DOHH2 (cell line): ENCODE data around the gene OGDHL.

Experiments
- H3F3A ChIP-seq: fragments of 200-600 bp; sonication (generic), shearing (Covaris generic); 2 replicates; pipeline ENCODE4 v1.6.0; 2016; ENCODE audit warnings: antibody characterized with exemption, mild to moderate bottlenecking; ENCODE audit not compliant: control insufficient read depth, insufficient read depth
- H3K27ac ChIP-seq: fragments of 200-600 bp; sonication (generic); 2 replicates; pipeline ENCODE4 v1.5.1; 2014; ENCODE audit warnings: low read depth, mild to moderate bottlenecking, low read length, moderate library complexity
- H3K27me3 ChIP-seq: fragments of 200-600 bp; sonication (generic); 2 replicates; pipeline ENCODE4 v1.6.1; 2014; ENCODE audit warnings: mild to moderate bottlenecking, low read length, mixed read lengths; ENCODE audit not compliant: control insufficient read depth
- H3K36me3 ChIP-seq: fragments of 200-600 bp; sonication (generic); 2 replicates; pipeline ENCODE4 v1.6.1; 2014; ENCODE audit warnings: mild to moderate bottlenecking, low read length, moderate library complexity, mixed read lengths; ENCODE audit not compliant: control insufficient read depth
- H3K4me1 ChIP-seq: fragments of 200-600 bp; sonication (generic); 2 replicates; pipeline ENCODE4 v1.6.1; 2014; ENCODE audit warnings: mild to moderate bottlenecking, low read length, mixed read lengths; ENCODE audit not compliant: control insufficient read depth
- H3K4me2 ChIP-seq: fragments of 200-600 bp; sonication (generic); 2 replicates; pipeline ENCODE4 v1.6.0; 2014; ENCODE audit warnings: mild to moderate bottlenecking, low read length, moderate library complexity
- H3K4me3 ChIP-seq: fragments of 200-600 bp; sonication (generic); 2 replicates; pipeline ENCODE4 v1.5.1; 2014; ENCODE audit warnings: mild to moderate bottlenecking, low read length, mixed read lengths
- H3K79me2 ChIP-seq: fragments of 200-600 bp; sonication (generic); 2 replicates; pipeline ENCODE4 v1.6.1; 2014; ENCODE audit warnings: mild to moderate bottlenecking, low read length, mixed read lengths; ENCODE audit not compliant: control insufficient read depth
- H3K9me2 ChIP-seq: fragments of 200-600 bp; sonication (generic); replicated peaks from 2 replicates; pipeline ENCODE4 v1.6.1; 2014; ENCODE audit warnings: mild to moderate bottlenecking, low read length, mixed read lengths; ENCODE audit not compliant: control insufficient read depth
- H3K9me3 ChIP-seq: fragments of 200-600 bp; sonication (generic); 2 replicates; pipeline ENCODE4 v1.6.1; 2014; ENCODE audit warnings: antibody characterized with exemption, low read length, mixed read lengths; ENCODE audit not compliant: control insufficient read depth, insufficient read depth
- H4K20me1 ChIP-seq: fragments of 200-600 bp; sonication (generic); 2 replicates; pipeline ENCODE4 v1.6.0; 2014; ENCODE audit warnings: low read depth, mild to moderate bottlenecking, antibody characterized with exemption, low read length, moderate library complexity; ENCODE audit not compliant: control insufficient read depth, insufficient read depth
- EZH2phosphoT487 ChIP-seq: fragments of 200-600 bp; sonication (generic); IDR thresholded peaks from 2 replicates; pipeline ENCODE4 v1.6.1; 2017; ENCODE audit warnings: borderline replicate concordance, mild to moderate bottlenecking, antibody characterized with exemption, low read length, moderate library complexity, mixed read lengths
- TF ChIP-seq, protein P1 (sequence below): fragments of 200-600 bp; sonication (generic); IDR thresholded peaks from one replicate; pipeline ENCODE4 v1.5.1; 2014; ENCODE audit warnings: antibody characterized with exemption, mild to moderate bottlenecking, low read depth, low read length; ENCODE audit not compliant: poor library complexity, severe bottlenecking

The OGDHL gene

DNA sequence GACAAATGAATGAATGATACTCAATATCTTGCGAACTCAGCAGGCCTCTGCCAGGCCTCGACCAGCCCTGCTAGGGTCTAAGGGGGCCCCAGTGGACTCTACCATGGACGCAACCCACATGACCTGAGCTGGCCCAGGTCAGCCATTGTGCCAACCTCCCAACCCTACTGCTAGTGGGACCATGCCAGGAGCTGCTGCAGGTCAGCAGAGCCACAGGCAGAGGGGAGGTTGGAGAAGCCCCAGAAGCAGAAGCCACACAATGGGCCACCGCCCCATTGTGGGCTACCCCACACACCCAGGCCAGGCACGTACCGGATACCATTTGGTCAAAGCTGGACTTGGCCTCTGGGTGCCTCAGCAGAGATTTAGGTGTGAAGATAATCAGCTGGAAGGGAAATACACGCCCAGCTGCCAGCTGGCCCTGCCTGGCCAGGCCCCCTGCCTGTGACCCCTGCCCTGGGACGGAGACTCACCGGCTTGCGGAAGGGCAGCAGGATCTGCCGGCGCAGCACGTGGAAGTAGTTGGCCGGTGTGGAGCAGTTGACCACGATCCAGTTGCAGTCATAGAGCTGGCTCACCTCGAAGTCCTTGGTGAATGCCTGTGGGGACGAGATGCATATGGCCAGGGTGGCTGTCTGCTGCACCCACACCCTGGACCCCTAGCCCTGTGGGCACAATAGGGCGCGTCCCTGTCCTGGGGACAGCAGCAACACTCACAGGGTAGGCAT lies 24.5 kb downstream of the OGDHL start:
- no peaks in the 10 kb centered on the region for H3K9me2 ChIP-seq
- H3K4me1 ChIP-seq: no peaks in the 10 kb centered on the region
- no peaks in the 10 kb centered on the region for H3K27me3 ChIP-seq
- no peaks in the 10 kb centered on the region for H4K20me1 ChIP-seq
- H3K4me2 ChIP-seq: no peak overlapping the region
- H3K9me3 ChIP-seq: no peaks in the 10 kb centered on the region
- no peak overlapping the region for H3K4me3 ChIP-seq
- no peak overlapping the region for H3K27ac ChIP-seq
- no peak for TF ChIP-seq EZH2phosphoT487
- TF ChIP-seq, protein P1, sequence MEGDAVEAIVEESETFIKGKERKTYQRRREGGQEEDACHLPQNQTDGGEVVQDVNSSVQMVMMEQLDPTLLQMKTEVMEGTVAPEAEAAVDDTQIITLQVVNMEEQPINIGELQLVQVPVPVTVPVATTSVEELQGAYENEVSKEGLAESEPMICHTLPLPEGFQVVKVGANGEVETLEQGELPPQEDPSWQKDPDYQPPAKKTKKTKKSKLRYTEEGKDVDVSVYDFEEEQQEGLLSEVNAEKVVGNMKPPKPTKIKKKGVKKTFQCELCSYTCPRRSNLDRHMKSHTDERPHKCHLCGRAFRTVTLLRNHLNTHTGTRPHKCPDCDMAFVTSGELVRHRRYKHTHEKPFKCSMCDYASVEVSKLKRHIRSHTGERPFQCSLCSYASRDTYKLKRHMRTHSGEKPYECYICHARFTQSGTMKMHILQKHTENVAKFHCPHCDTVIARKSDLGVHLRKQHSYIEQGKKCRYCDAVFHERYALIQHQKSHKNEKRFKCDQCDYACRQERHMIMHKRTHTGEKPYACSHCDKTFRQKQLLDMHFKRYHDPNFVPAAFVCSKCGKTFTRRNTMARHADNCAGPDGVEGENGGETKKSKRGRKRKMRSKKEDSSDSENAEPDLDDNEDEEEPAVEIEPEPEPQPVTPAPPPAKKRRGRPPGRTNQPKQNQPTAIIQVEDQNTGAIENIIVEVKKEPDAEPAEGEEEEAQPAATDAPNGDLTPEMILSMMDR: no peak
- no peaks in the 10 kb centered on the region for H3F3A ChIP-seq
- no peaks in the 10 kb centered on the region for H3K36me3 ChIP-seq
- H3K79me2 ChIP-seq: no peaks in the 10 kb centered on the region

DNA sequence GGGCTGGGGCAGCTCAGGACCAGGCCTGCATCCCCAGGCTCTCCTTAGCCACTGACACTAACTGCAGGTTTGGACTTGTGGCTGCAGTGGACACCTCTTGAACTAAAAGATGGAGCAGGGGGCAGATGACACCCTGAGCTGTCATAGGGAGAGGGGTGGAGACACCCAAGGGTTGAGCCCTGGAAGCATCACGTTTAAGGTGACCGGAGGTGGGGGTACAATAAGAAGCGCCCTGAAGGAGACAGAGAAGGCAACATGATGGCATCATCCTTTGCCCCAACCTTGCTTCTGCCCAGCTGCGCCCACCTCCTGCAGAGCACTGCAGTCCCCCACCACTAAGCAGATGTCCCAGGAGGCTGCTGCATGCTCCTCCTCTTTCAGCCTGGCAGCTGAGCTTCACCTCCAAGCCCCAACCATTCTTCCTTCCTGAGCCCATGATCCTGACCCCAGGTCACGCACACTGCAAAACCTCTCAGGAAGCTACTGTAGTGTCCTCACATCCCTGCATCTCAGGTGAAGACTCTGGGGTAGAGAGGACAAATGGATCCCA lies 25.5 kb downstream of the OGDHL start:
- H3K36me3 ChIP-seq: no peaks in the 10 kb centered on the region
- H3K4me2 ChIP-seq: no peak overlapping the region
- H3K9me3 ChIP-seq: no peaks in the 10 kb centered on the region
- H3K79me2 ChIP-seq: no peaks in the 10 kb centered on the region
- H3K27me3 ChIP-seq: no peaks in the 10 kb centered on the region
- no peak overlapping the region for H3K4me3 ChIP-seq
- H3K27ac ChIP-seq: no peak overlapping the region
- TF ChIP-seq, protein P1: no peak
- no peak for TF ChIP-seq EZH2phosphoT487
- H3F3A ChIP-seq: no peaks in the 10 kb centered on the region
- H3K9me2 ChIP-seq: no peaks in the 10 kb centered on the region
- H4K20me1 ChIP-seq: no peaks in the 10 kb centered on the region
- no peaks in the 10 kb centered on the region for H3K4me1 ChIP-seq

DNA sequence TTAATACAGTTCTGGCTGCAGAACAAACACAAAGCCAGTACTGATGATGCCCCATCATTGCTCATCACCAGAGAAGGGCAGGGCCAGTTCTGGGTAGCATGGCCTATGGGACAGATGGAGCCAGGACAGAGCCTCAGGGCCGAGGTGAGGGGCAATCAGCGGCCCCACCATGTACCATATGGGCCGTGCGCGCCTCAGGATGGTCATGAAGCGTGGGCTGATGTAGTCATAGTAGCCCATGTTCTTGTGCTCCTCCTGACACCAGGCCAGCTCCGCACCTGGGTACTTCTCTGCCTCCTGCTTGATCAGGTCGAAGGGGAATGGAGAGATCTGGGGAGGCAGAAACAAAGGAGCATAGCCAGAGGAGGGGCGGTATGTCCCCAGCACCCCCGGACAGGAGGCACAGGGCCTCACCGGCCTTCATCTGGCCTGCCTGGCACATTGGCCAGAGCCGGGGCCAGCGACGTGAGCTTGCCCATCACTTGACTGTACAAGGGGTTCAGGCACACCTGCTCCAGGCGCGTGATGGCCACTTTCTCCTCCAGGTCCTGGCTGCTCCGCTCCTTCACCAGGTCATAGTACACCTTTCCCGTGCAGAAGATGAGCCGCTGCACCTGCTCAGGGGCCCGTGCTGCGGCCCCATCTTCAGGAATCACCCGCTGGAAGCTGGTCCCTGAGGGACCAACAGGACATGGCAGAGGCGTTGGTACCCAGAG lies 26.1 kb downstream of the OGDHL start:
- Histone ChIP-seq H3K4me2 (no peak overlapping the region), H3K9me3 (no peaks in the 10 kb centered on the region), H3K27me3 (no peaks in the 10 kb centered on the region), H3K36me3 (no peaks in the 10 kb centered on the region), H3K9me2 (no peaks in the 10 kb centered on the region), H3F3A (no peaks in the 10 kb centered on the region), H4K20me1 (no peaks in the 10 kb centered on the region), H3K27ac (no peak overlapping the region), H3K4me3 (no peak overlapping the region), H3K4me1 (no peaks in the 10 kb centered on the region), H3K79me2 (no peaks in the 10 kb centered on the region)
- TF ChIP-seq EZH2phosphoT487: no peak
- TF ChIP-seq, protein P1: no peak
